GM23338 (cell line): ENCODE data around the gene FBXO24. TPM values are rescaled to one million over a fixed set of nuclear protein-coding genes. Genes with fewer than 3 reads are reported as not detected.

Source experiments
- ATAC-seq: fragments of 200-7000 bp; cut with Tn5 transposase; 3 replicates; pipeline ENCODE4 v1.9.1; 2020
- DNase-seq: peaks from one replicate; pipeline ENCODE4 v3.0.0-alpha.2; 2015; ENCODE audit warnings: low spot score
- H2AFZ ChIP-seq: fragments of 200-600 bp; sonication (generic); 2 replicates; pipeline ENCODE4 v1.8.0; 2016; ENCODE audit warnings: antibody characterized with exemption, mild to moderate bottlenecking, moderate library complexity
- H3F3A ChIP-seq: fragments of 200-600 bp; sonication (generic); replicated peaks from 2 replicates; pipeline ENCODE4 v1.8.0; 2017; ENCODE audit warnings: antibody characterized with exemption, mixed run types, low read depth
- H3K27ac ChIP-seq: fragments of 200-600 bp; sonication (generic); 2 replicates; pipeline ENCODE4 v1.6.1; 2016; ENCODE audit warnings: low read depth
- H3K27me3 ChIP-seq: fragments of 200-600 bp; sonication (generic); 2 replicates; pipeline ENCODE4 v1.8.0; 2016; ENCODE audit warnings: mild to moderate bottlenecking, mixed run types, moderate library complexity; ENCODE audit not compliant: insufficient read depth
- H3K36me3 ChIP-seq: fragments of 200-600 bp; sonication (generic); 2 replicates; pipeline ENCODE4 v1.8.0; 2016; ENCODE audit warnings: mild to moderate bottlenecking; ENCODE audit not compliant: insufficient read depth
- H3K4me1 ChIP-seq: fragments of 200-600 bp; sonication (generic); 2 replicates; pipeline ENCODE4 v1.8.0; 2016; ENCODE audit warnings: mild to moderate bottlenecking, moderate library complexity; ENCODE audit not compliant: insufficient read depth
- H3K4me2 ChIP-seq: fragments of 200-600 bp; sonication (generic); 2 replicates; pipeline ENCODE4 v1.7.1; 2017; ENCODE audit warnings: mixed run types
- H3K4me3 ChIP-seq: fragments of 200-600 bp; sonication (generic); 2 replicates; pipeline ENCODE4 v1.6.1; 2016; ENCODE audit warnings: mixed run types
- H3K79me2 ChIP-seq: fragments of 200-600 bp; sonication (generic); replicated peaks from 2 replicates; pipeline ENCODE4 v1.8.0; 2017; ENCODE audit warnings: mild to moderate bottlenecking; ENCODE audit not compliant: insufficient read depth
- H3K9me2 ChIP-seq: fragments of 200-600 bp; sonication (generic); 2 replicates; pipeline ENCODE4 v1.8.0; 2017; ENCODE audit not compliant: insufficient read depth
- H4K20me1 ChIP-seq: fragments of 200-600 bp; sonication (generic); replicated peaks from 2 replicates; pipeline ENCODE4 v1.8.0; 2017; ENCODE audit warnings: mild to moderate bottlenecking; ENCODE audit not compliant: insufficient read depth
- H3K27ac Mint-ChIP-seq: 2 replicates; pipeline ENCODE4 v1.8.0; 2020; ENCODE audit warnings: inconsistent platforms, mild to moderate bottlenecking, moderate library complexity, mixed read lengths
- H3K27me3 Mint-ChIP-seq: 3 replicates; pipeline ENCODE4 v1.8.0; 2022; ENCODE audit warnings: low read depth, mild to moderate bottlenecking, moderate library complexity, mixed read lengths, inconsistent platforms; ENCODE audit not compliant: insufficient read depth, poor library complexity
- H3K36me3 Mint-ChIP-seq: 3 replicates; pipeline ENCODE4 v1.8.0; 2021; ENCODE audit warnings: low read depth, mild to moderate bottlenecking, inconsistent platforms, moderate library complexity, mixed read lengths
- H3K4me1 Mint-ChIP-seq: 3 replicates; pipeline ENCODE4 v1.8.0; 2020; ENCODE audit warnings: mild to moderate bottlenecking, inconsistent platforms, mixed read lengths
- H3K4me3 Mint-ChIP-seq: 3 replicates; pipeline ENCODE4 v1.8.0; 2021; ENCODE audit warnings: moderate library complexity, mild to moderate bottlenecking, inconsistent platforms, mixed read lengths
- H3K9me3 Mint-ChIP-seq: 3 replicates; pipeline ENCODE4 v1.8.0; 2020; ENCODE audit warnings: moderate library complexity, mild to moderate bottlenecking, inconsistent platforms, mixed read lengths
- CREB1 ChIP-seq: fragments of 250-450 bp; sonication (Bioruptor Pico); IDR thresholded peaks from 2 replicates; pipeline ENCODE4 v1.5.0; 2020; ENCODE audit warnings: low read depth, mild to moderate bottlenecking, moderate library complexity
- CTCF ChIP-seq, 2 experiments: fragments of 200-600 bp in 1 of 2; sonication (generic) in 1 of 2; conservative IDR thresholded peaks; 2 replicates each; pipeline versions ENCODE4 v1.5.1 to v1.6.1; 2016 to 2017; ENCODE audit warnings: antibody characterized with exemption in 2 of 2, low read depth in 2 of 2, mild to moderate bottlenecking in 2 of 2, moderate library complexity in 1 of 2
- EZH2 ChIP-seq: fragments of 200-600 bp; sonication (generic); IDR thresholded peaks from one replicate; pipeline ENCODE4 v1.8.0; 2017; ENCODE audit warnings: antibody characterized with exemption, mild to moderate bottlenecking, low read depth; ENCODE audit not compliant: unreplicated experiment
- EZH2phosphoT487 ChIP-seq: fragments of 200-600 bp; sonication (generic); IDR thresholded peaks from one replicate; pipeline ENCODE4 v1.8.1; 2018; ENCODE audit warnings: antibody characterized with exemption; ENCODE audit not compliant: unreplicated experiment
- JUNB ChIP-seq: IDR thresholded peaks from one replicate; pipeline ENCODE4 v1.6.1; 2016; ENCODE audit warnings: antibody characterized with exemption; ENCODE audit not compliant: unreplicated experiment
- NANOG ChIP-seq: IDR thresholded peaks from 2 replicates; pipeline ENCODE4 v1.6.1; 2016; ENCODE audit warnings: antibody characterized with exemption, borderline replicate concordance
- POLR2AphosphoS5 ChIP-seq: IDR thresholded peaks from 2 replicates; pipeline ENCODE4 v1.6.1; 2016; ENCODE audit warnings: antibody characterized with exemption, low read depth
- STAT1 ChIP-seq: IDR thresholded peaks from one replicate; pipeline ENCODE4 v1.6.1; 2016; ENCODE audit warnings: antibody characterized with exemption; ENCODE audit not compliant: unreplicated experiment
- ZNF114 ChIP-seq: fragments of 250-450 bp; sonication (Bioruptor Pico); IDR thresholded peaks from 2 replicates; pipeline ENCODE4 v1.5.0; 2020; ENCODE audit warnings: mild to moderate bottlenecking, moderate library complexity
- ZNF331 ChIP-seq: fragments of 250-450 bp; sonication (Bioruptor Pico); IDR thresholded peaks from 2 replicates; pipeline ENCODE4 v1.5.0; 2020; ENCODE audit warnings: low read depth, mild to moderate bottlenecking, moderate library complexity
- ZNF462 ChIP-seq: fragments of 250-450 bp; sonication (Bioruptor Pico); IDR thresholded peaks from 2 replicates; pipeline ENCODE4 v1.5.0; 2020; ENCODE audit warnings: mild to moderate bottlenecking, moderate library complexity
- polyA plus RNA-seq: library from polyadenylated mRNA; unstranded; fragments of >200 nt; fragmentation: Nextera tagmentation; extraction: Ambion mirVana; gene quantifications from 2 replicates; pipeline ENCODE4 v1.2.1, GENCODE V29; 2016
- total RNA-seq: library from RNA; depleted of rRNA; stranded (reverse); fragments of >200 nt; shearing (Covaris generic); gene quantifications from 2 replicates; pipeline ENCODE4 v1.2.3, GENCODE V29; 2014
- TF ChIP-seq, protein P1 (sequence below): IDR thresholded peaks from 2 replicates; pipeline ENCODE4 v1.6.1; 2016; ENCODE audit warnings: antibody characterized with exemption
- TF ChIP-seq, protein P2 (sequence below): IDR thresholded peaks from one replicate; pipeline ENCODE4 v1.6.1; 2018; ENCODE audit warnings: antibody characterized with exemption; ENCODE audit not compliant: unreplicated experiment

FBXO24 gene
- total and polyA plus RNA-seq, 2 experiments from 2014 or later = 2.1 to 2.4 TPM

DNA sequence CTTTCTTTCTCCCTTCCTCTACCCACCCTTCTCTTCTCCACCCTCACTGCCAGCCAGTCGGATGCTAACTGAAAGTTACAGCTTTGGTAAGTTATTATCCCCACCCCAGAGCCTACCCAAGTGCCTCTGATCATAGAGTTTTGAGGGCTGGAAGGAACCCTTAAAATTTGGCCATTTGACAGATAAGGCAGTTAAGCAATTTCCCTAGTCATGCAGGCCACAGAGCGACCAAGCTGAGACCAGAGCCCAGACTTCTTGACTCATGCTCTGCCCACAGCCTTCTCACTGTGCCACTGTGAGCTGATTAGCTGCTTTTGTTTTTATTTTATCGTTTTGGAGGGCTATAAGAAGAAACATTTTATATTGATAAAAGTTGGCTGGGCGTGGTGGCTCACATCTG lies 29.6 kb upstream of the FBXO24 start:
- H3K27me3 Mint-ChIP-seq = peaks cover 2% of the 10 kb centered on the region
- peaks cover 9% of the 10 kb centered on the region; the same call in 2 of the 3 replicates for H3K36me3 Mint-ChIP-seq
- no peak overlapping the region for H3K27ac Mint-ChIP-seq
- no peak overlapping the region for H3K4me3 Mint-ChIP-seq
- Histone ChIP-seq H3K79me2 (no peaks in the 10 kb centered on the region), H3K9me2 (no peaks in the 10 kb centered on the region), H3K4me3 (no peak overlapping the region), H3K27ac (0 out of 2 replicates have a peak overlapping the region, but pooled peaks have one; percentile 26), H3K27me3 (no peaks in the 10 kb centered on the region), H4K20me1 (0 out of 2 replicates have a peak, but pooled peaks cover 2% of the 10 kb centered on the region), H3K36me3 (no peaks in the 10 kb centered on the region; the same call in 1 of the 2 replicates), H3K4me2 (no peak overlapping the region), H3F3A (no peaks in the 10 kb centered on the region), H2AFZ (no peak overlapping the region), H3K4me1 (no peaks in the 10 kb centered on the region)
- ATAC-seq (no peak), DNase-seq (no peak)
- H3K9me3 Mint-ChIP-seq = no peaks in the 10 kb centered on the region; the same call in 2 of the 3 replicates
- H3K4me1 Mint-ChIP-seq = no peaks in the 10 kb centered on the region; the same call in 2 of the 3 replicates
- TF ChIP-seq, protein P1, sequence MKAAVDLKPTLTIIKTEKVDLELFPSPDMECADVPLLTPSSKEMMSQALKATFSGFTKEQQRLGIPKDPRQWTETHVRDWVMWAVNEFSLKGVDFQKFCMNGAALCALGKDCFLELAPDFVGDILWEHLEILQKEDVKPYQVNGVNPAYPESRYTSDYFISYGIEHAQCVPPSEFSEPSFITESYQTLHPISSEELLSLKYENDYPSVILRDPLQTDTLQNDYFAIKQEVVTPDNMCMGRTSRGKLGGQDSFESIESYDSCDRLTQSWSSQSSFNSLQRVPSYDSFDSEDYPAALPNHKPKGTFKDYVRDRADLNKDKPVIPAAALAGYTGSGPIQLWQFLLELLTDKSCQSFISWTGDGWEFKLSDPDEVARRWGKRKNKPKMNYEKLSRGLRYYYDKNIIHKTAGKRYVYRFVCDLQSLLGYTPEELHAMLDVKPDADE = no peak
- TF ChIP-seq CREB1 (no peak), EZH2 (no peak), EZH2phosphoT487 (no peak), ZNF114 (no peak), NANOG (no peak), ZNF331 (CRISPR knock-in tag) (no peak), JUNB (no peak), STAT1 (no peak), CTCF (conservative IDR thresholded peaks at IDR 0.05; ENCODE audit: low read depth in 2 of 2) (no peak), POLR2AphosphoS5 (no peak), ZNF462 (CRISPR knock-in tag) (no peak)
- TF ChIP-seq, protein P2, sequence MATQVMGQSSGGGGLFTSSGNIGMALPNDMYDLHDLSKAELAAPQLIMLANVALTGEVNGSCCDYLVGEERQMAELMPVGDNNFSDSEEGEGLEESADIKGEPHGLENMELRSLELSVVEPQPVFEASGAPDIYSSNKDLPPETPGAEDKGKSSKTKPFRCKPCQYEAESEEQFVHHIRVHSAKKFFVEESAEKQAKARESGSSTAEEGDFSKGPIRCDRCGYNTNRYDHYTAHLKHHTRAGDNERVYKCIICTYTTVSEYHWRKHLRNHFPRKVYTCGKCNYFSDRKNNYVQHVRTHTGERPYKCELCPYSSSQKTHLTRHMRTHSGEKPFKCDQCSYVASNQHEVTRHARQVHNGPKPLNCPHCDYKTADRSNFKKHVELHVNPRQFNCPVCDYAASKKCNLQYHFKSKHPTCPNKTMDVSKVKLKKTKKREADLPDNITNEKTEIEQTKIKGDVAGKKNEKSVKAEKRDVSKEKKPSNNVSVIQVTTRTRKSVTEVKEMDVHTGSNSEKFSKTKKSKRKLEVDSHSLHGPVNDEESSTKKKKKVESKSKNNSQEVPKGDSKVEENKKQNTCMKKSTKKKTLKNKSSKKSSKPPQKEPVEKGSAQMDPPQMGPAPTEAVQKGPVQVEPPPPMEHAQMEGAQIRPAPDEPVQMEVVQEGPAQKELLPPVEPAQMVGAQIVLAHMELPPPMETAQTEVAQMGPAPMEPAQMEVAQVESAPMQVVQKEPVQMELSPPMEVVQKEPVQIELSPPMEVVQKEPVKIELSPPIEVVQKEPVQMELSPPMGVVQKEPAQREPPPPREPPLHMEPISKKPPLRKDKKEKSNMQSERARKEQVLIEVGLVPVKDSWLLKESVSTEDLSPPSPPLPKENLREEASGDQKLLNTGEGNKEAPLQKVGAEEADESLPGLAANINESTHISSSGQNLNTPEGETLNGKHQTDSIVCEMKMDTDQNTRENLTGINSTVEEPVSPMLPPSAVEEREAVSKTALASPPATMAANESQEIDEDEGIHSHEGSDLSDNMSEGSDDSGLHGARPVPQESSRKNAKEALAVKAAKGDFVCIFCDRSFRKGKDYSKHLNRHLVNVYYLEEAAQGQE = no peak
